GM19238 (cell line): ENCODE data around the gene SLC29A1.
"Not testable (repeated sequence)": the region's sequence is repeated elsewhere in the genome, so short reads cannot be mapped to it uniquely, and the experiment has no call there.

Experiments
- DNase-seq: peaks from one replicate; pipeline ENCODE4 v3.0.0; 2011; ENCODE audit warnings: low spot score; ENCODE audit not compliant: insufficient read length

SLC29A1 gene

DNA sequence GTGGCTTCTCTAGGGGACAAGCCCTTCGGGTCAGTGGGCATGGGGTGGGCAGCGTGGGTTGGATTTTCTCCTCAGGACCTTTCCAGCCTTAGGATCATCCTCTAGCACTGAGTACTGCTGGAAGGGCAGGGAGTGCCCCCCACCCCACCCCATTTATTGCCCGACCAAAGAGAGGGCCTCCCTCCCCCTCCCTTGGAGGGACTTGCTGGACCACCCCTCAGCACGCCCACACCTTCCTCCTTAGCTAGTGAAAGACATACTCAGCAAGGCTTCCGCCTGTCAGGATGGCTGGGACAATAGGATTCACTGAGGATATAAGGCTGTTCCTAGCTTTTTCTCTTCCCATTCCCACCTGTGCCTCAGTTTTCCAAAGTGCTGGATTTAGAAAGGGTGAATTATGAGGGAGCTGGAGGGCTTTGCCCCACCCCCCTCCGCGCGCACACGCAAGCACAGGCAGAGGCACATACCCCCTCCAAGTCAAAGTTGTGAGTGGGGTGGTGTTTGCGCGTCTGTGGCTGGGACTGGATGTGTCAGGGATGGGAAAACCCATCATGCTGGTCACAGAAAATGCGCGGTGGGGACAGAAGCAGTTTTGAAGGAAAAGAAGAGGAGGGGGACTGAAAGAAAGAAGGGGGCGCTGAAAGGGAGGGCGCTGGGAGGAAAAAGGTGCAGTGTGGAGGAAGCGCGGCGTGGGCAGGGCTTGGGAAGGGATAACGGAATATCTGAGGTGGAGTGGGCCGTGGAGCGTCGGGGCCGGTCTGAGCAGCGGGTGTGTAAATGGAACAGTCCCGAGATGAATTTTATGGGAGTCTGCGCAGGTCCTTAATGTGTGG is 693 bp upstream of the SLC29A1 start:
- no peak for DNase-seq

DNA sequence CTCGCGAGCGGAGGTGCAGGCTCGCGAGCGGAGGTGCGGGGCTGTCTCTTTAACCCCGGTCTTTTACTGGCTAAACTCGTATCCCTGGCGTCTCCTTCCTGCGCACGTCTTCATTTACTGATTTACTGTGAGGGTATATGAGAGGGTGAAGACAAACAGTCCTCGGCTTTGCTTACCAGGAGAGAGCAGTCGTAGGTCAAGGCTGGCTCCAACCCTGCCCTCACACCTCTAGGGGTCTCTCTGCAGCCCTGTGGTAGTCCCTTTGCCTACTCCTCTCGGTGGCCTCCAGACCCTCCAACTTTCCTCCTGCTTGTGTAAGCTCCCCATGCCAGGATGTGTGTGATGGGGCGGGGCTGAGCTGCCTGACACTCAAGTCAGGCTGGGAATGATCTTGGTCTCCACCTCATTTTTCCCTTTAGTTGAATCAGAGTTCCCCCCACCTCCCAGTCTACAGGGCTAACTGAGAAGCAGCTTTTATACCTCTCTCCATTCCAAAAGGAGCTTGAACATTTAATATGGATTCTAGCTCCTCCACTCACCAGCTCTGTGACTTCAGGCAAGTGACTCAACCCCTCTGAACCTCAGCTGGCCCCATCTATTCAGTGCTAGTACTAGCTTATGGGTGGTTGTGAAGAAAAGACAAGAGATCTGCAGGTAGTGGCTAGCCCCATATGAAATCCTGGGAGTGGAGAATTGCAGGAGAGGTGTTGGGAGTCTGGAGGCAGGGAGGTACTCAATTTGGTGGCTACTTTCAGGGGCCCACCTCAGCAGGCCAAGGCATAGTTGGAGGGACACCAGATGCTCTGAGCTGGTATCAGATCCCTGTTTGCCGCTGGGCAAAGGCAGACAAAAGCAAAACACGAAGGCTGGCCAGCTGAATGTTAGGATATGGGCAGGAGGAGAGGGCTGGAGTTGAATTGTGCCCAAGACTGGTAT is 902 bp downstream of the SLC29A1 start:
- DNase-seq = no peak

DNA sequence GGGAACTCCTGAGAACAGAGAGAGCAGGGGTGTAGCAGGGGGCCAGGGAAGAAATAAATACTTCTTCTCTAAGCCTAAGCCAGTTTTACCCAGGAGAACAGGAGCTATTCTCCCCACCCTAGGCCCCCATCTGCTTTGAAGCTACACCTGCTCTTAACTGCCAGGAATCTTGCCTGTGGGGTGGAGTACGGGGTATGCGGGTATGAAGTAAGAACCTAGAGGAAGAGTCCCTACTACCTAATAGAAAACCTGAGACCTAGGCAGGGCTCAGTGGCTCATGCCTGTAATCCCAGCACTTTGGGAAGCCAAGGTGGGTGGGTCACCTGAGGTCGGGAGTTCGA is 1.5 kb downstream of the SLC29A1 start:
- no peak for DNase-seq

DNA sequence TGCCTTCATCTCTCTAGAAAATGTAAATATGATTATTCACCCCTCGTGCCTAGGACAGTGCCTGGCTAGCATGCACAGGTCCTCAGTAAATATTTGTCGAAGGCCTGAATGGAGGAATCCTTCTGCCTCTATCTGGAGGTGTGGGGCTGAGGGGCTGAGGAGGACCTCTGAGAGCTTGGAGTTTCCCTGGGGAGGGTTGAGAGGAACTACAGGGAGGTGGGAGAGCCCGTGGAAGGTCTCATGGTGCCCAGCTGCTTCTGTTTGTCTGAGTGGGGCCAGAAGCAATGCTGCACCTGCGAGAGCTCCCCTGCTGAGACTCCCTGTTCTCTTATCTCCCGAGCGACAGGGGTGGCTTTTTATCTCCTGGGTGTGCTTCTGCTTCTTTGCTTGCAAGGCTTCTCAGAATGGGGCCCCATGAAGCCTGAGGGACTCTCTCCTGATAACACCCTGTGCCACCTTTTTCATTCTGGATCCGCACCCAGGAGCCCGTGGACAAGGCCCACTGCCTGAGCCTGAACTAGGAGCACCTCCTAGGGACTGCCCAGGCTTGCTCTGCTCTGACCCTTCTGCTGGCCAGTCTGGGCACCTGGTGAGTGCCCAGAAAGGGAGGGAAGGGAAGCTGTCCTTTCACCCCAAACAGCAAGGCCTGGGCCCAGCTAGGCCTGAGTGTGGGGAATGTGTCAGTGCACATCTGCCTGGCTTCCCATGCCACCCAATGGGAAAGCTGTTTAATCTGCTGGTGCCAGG is 2.4 kb downstream of the SLC29A1 start:
- DNase-seq = no peak

DNA sequence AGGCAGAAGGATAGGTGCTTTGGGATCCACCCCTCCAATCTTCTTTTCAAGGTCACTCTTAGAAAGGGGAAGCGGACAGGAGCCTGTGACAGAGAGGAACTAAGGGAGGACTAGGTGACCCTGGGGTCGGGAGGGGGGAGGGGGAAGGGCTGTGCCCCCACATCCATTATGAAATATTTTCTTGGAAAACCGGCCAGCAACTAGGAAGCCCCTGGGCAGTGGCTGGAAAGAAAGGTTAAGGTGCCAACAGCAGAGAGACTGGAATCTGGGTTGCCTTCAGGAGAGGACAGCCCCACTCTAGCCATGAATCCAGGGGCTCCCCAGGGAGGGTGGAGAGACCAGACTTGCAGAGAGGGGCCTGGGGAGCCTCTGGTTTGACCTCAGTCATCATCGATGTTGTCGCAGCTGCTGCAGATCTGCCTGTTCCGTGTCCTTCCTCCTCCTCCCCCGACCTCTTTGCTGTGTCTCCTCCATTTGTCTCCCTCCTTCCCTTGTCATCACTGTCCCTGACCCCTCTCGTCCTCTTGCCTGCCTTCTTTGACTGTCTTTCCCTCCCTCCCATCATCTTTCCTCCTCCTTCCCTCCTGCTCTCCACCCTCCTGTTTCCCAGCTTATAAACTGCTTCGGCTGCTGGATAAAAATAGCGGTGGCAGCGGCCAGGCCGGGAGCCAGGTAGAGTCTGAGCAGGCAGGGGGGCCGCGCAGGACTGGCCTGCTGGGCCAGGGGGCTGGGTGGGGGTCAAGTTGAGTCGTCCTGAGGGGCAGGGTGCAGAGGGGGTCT is 3.2 kb downstream of the SLC29A1 start:
- no peak for DNase-seq

DNA sequence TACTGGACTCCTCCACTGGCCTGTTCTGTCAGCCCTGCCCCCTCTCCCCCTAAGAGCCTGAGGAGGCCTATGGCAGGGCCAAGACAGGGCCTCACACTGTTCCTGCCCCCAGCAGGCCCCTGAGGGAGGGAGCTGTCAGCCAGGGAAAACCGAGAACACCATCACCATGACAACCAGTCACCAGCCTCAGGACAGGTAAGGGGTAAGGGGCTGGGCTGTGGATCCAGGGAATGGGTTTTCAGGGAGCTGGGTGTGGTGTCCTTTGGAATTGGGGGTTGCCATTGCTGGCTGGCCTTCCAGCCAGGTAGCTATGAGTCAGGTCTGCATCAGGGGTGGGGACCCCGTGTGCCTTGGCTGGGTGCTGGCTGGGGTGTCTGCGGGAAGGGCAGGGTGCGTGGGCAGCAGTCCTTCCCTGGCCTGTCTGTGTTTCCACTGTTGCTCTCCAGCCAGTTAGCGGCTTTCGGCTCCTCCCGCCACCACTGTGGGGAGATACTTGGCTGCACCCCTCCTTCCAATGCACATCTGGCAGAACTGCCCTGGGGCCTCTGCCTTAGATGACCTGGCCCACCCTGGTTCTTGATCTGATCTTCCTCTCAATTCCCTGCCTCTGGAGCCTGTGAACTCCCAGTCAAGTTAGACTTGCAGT is 3.9 kb downstream of the SLC29A1 start:
- no peak for DNase-seq

DNA sequence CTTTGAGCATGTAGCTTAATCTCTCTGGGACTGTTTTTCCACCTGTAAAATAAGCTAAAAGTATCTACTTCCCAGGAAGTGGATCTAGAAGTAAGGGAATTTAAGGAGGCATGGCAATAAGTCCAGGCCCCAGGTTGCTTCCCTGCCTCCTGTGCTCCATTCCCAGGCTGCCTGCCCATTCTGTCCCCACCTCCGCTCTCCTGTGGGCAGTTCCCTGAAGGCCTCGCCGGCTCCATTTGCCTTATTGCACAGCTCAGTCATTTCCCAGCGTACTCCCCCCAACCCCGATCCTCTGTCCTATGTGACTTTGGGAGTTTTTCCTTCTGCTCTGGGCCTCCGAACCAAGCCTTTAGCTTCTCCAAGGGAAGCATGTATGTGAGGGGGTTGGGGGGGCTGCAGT is 4.6 kb downstream of the SLC29A1 start:
- no peak for DNase-seq

DNA sequence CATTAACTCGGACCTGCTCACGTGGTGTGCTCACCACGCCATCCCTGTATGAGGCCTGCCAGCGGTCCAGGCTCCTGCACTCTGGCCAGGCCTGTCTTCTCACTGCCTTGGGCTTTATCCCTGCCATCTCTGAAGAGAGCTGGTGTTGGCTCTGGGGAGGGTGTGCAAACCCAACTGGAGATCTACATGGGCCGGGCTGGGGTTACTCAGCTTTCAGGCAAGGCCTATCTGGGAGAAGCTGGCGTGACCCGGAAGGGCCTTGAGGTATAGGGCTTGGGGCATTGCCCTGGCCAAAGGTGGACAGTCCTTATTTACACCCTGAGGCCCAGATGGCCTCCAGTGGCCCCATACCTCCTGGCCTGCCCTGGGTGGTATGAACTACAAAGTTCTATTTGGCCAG is 5.0 kb downstream of the SLC29A1 start:
- DNase-seq = no peak

DNA sequence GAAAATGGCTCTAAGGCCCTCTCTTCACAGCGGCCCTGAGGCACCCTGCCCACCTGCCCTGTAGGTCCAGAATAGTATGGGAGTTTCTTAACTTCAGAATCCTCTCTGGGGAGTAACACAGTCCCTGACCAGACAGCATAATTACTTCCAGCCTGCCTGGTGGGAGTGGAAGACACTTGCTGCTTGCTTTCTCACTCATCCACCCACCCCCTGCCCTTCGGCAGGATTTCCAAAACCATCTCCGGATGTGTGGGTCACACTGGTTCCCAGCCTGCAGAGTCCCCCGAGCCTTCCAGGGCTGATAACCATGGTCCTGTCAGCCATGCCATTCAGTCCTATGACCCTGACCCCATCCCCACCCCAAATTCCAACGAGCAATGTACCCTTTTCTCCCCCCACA is 5.4 kb downstream of the SLC29A1 start:
- no peak for DNase-seq

DNA sequence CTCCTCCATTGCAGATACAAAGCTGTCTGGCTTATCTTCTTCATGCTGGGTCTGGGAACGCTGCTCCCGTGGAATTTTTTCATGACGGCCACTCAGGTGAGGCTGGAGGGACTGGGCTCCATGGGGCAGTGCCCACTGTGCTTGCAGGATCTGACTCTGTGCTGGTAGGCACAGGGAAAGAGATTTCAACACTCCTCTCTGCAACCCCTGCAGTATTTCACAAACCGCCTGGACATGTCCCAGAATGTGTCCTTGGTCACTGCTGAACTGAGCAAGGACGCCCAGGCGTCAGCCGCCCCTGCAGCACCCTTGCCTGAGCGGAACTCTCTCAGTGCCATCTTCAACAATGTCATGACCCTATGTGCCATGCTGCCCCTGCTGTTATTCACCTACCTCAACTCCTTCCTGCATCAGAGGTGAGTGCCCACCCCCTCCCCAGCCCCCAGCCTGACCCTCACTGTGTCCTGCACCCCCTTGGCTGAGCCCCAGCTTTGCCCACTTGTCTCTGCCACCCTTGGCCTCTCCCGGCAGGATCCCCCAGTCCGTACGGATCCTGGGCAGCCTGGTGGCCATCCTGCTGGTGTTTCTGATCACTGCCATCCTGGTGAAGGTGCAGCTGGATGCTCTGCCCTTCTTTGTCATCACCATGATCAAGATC is 6.1 kb downstream of the SLC29A1 start:
- no peak for DNase-seq

DNA sequence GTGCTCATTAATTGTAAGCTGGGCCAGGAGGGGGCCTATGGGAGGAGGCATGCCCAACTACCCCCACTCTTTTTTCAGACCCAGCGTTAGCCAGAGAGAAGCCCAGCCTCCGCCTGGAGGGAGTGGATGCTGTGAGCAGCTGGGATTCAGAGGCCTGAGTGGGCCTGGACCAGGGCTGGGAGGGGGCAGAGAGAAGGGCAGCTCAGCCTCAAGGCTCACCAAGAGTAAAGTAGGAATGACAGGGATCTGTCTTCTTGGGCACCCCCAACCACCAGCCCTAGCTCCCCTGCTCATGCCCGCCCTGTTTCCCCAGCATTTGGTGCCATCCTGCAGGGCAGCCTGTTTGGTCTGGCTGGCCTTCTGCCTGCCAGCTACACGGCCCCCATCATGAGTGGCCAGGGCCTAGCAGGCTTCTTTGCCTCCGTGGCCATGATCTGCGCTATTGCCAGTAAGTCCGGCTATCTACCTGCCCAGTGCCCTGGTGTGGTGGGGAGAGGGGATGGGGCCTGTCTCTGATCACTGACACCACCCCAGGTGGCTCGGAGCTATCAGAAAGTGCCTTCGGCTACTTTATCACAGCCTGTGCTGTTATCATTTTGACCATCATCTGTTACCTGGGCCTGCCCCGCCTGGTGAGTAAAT is 6.8 kb downstream of the SLC29A1 start:
- DNase-seq = no peak

DNA sequence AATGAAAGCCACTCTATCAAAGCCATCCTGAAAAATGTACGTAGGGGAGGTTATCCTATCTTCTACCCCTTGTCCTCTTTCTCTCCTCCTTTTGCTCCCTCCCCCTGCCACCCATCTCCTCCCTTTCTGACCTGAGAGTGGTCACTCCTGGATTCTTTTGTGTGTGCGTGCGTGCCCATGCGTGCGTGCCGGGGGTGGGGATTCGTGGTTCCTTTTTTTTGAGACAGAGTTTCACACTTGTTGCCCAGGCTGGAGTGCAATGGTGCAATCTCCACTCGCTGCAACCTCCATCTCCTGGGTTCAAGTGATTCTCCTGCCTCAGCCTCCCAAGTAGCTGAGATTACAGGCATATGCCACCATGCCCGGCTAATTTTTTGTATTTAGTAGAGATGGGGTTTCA is 8.0 kb downstream of the SLC29A1 start:
- not testable (repeated sequence) for DNase-seq

DNA sequence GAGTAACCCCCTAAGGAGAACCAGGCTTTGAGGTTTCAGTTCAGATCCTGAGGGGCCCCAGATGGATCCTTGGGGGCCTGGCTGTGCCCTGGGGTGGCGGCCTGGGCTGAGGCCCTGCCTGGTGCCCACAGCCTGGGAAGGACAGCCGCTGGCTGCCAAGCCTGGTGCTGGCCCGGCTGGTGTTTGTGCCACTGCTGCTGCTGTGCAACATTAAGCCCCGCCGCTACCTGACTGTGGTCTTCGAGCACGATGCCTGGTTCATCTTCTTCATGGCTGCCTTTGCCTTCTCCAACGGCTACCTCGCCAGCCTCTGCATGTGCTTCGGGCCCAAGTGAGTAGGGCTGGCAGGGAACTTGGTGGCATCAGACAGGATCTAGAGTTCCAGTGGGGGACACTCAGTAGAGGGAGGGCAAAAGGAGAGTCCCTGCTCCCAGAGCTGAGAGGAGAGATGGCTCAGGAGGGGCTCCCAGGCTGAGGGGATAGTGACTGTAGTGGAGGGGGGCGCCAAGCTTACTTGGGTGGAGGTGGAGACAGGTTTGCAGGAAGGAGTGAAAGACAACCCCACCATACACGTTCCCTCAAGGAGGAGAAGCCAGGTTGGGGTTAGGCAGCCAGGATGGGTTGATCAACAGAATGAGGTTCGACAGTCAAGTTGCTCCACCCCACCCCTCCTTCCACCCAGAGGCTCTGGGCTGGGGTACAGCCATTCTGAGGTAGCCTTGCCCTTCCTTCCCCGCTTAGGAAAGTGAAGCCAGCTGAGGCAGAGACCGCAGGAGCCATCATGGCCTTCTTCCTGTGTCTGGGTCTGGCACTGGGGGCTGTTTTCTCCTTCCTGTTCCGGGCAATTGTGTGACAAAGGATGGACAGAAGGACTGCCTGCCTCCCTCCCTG is 9.5 kb downstream of the SLC29A1 start:
- no peak for DNase-seq

DNA sequence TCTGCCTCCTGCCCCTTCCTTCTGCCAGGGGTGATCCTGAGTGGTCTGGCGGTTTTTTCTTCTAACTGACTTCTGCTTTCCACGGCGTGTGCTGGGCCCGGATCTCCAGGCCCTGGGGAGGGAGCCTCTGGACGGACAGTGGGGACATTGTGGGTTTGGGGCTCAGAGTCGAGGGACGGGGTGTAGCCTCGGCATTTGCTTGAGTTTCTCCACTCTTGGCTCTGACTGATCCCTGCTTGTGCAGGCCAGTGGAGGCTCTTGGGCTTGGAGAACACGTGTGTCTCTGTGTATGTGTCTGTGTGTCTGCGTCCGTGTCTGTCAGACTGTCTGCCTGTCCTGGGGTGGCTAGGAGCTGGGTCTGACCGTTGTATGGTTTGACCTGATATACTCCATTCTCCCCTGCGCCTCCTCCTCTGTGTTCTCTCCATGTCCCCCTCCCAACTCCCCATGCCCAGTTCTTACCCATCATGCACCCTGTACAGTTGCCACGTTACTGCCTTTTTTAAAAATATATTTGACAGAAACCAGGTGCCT is 10.2 kb downstream of the SLC29A1 start:
- no peak for DNase-seq

DNA sequence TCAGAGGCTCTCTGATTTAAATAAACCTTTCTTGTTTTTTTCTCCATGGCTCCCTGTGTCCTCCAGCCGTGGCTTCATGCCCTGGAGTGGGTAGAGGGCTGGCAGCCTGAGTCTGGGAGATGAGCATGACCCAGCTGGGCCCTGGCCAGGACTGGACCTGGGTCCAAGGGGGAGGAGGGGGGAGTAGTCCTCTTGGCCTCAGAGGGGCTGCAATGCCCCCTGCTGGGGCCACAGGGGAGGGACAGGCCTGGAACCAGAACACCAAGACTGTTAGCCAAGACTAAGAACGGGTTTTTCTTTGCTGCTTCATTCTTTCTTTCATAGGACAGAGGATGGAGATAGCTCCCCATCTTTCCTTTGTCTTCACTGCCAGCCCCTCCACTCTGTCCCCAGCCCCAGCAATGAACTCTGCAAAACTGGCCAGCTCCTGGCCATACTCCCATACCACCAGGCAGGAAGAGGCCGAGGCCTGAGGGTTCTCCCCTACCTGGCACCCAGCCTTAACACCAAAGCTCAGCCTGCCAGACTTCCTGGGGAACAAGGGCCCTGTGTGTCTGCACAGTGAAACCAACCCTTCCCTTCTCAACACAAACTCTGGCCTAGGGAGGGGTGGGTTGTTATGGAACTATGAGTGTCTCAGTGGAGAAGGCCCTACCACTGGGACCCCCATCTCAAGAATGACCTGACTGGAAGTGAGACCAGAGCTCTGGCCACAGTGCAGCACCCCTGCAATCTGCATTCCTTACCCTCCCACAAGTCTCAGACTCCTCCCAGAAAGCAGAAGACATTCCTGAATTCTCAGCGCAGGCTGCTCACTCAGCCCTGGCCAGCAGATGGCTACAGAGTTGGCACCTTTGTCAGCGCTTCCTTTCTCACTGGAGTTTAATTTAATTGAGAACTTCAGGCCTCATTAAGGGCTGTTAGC is 11.0 kb downstream of the SLC29A1 start:
- no peak for DNase-seq

DNA sequence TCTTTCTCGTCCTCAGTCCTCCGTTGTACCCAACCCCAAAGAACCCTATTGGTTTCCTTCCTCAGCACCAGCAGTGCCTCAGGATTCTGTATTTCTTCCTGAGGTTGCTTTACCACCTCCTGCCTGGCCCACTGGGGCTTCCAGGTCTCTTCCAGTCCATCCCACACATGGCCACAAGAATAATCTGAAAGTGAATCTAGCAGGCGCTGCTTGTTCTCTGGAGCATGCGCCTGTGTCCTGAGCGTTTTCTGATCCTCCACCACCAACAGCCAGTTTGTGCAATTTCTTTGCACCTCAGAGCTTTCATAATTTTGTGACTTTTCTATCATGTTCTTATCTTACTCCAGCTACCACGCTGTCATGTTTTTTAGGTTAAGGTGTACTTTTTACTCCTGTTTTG is 11.9 kb downstream of the SLC29A1 start:
- DNase-seq = no peak

DNA sequence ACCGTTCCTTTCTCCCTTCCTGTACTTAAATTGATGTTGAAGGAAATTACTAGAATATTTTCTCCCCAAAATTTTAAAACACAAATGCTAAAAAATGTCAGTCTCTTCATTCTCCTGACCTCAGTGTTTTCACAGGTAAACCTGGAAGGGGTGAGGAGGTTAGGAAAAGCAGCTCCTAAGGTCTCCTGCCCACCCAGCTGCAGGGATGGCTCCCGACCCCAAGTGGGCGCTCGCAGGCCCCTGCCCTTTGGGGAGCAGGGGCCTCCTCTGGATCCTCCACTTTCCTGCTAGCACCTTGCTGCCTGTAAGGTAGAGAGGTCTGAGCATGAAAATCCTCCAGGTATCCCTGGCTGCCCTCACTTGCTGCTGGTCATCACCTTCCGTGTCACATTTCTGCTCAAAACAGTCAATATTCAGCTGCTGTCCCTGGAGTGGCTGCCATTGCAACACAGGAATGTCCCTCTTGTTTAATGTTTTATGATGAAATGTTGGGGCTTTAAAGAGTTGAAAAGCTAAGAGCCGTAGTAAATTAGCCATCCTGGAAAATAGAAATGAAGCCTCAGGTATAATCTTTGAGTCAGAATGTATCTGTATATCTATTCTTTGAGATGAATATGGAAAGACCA is 12.6 kb downstream of the SLC29A1 start:
- no peak for DNase-seq
